Right ventricle myocardium inferior (tissue), 1 donor: Measurements from ENCODE around the gene RIN3. TPM values are rescaled to one million over a fixed set of nuclear protein-coding genes. Genes with fewer than 3 reads are reported as not detected.

Experiments
- ATAC-seq: fragments of 200-7000 bp; cut with Tn5 transposase; one replicate; pipeline ENCODE4 v1.9.1; 2020; ENCODE audit warnings: mild to moderate bottlenecking, moderate library complexity
- DNase-seq: peaks from one replicate; pipeline ENCODE4 v3.0.0; 2021; ENCODE audit errors: missing footprints
- intact Hi-C: fragments of 100-400 bp; cut with DNase I; formaldehyde crosslinking; loops from one replicate; pipeline ENCODE4 v1.11.0; 2022
- long read RNA-seq: library from polyadenylated mRNA; unstranded; transcript quantifications from one replicate; pipeline ENCODE4 v2.0.0, GENCODE V29; 2021
- total RNA-seq: library from RNA; stranded (reverse); fragmentation: NEBNext Ultra II Directional; extraction: Animal tissue kit (Norgen Biotek cat#: 25700); gene quantifications from one replicate; pipeline ENCODE4 v1.2.1, GENCODE V29; 2021
- donor health status: DM: no; HTN: yes; CAD: no; lungs with severe emphysema.

Gene RIN3
- 13.0 TPM for total RNA-seq
- long read RNA-seq, partial matches to known transcripts, result 10 of 13 reads
- long read RNA-seq, other reads (novel, unspliced or antisense), result 1 of 13 reads

- intact Hi-C loops, result loop anchor here (5.0 kb wide), 1 partner anchor 56 kb away; no protein-coding TSS in a partner anchor
- ATAC-seq, result peak; percentile 70
- peak; percentile 88 for DNase-seq
Measured at GRCh38 chr14:92513204-92513965, at the start of gene RIN3. Gene RIN3 (plus strand): TSS chr14:92513781. CDS start chr14:92513933, 152 bp downstream.

GRCh38 chr14:92464156-92464555, 49.4 kb upstream of the RIN3 start:
- intact Hi-C loops, result no loop called here
- no peak for ATAC-seq
- no peak for DNase-seq

GRCh38 chr14:92464716-92465115, 48.9 kb upstream of the RIN3 start:
- DNase-seq (no peak), ATAC-seq (no peak)
- intact Hi-C loops, result no loop called here

- ATAC-seq (no peak), DNase-seq (no peak)
- intact Hi-C loops, result no loop called here
Measured at GRCh38 chr14:92465353-92466055, 48.1 kb upstream of the RIN3 start.

GRCh38 chr14:92466059-92466458, 47.5 kb upstream of the RIN3 start:
- intact Hi-C loops, result no loop called here
- ATAC-seq (peak; percentile 51), DNase-seq (no peak)

GRCh38 chr14:92469515-92469914, 44.1 kb upstream of the RIN3 start:
- intact Hi-C loops, result no loop called here
- DNase-seq (no peak), ATAC-seq (no peak)

- DNase-seq (no peak), ATAC-seq (no peak)
- intact Hi-C loops, result no loop called here
Measured at GRCh38 chr14:92470215-92470614, 43.4 kb upstream of the RIN3 start.

GRCh38 chr14:92470811-92471210, 42.8 kb upstream of the RIN3 start:
- DNase-seq (no peak), ATAC-seq (no peak)
- intact Hi-C loops, result no loop called here

GRCh38 chr14:92471919-92472318, 41.7 kb upstream of the RIN3 start:
- intact Hi-C loops, result no loop called here
- no peak for DNase-seq
- no peak for ATAC-seq

GRCh38 chr14:92472860-92473259, 40.7 kb upstream of the RIN3 start:
- intact Hi-C loops, result no loop called here
- DNase-seq, result no peak
- no peak for ATAC-seq

GRCh38 chr14:92473261-92473968, 40.2 kb upstream of the RIN3 start:
- ATAC-seq (peak; percentile 91), DNase-seq (no peak)
- intact Hi-C loops, result no loop called here

GRCh38 chr14:92473969-92474535, 39.5 kb upstream of the RIN3 start:
- ATAC-seq (no peak), DNase-seq (no peak)
- intact Hi-C loops, result no loop called here

GRCh38 chr14:92475037-92475436, 38.5 kb upstream of the RIN3 start:
- DNase-seq (no peak), ATAC-seq (no peak)
- intact Hi-C loops, result loop anchor here (5.0 kb wide), 1 partner anchor 67 kb away; no protein-coding TSS in a partner anchor

- DNase-seq (peak; percentile 85), ATAC-seq (peak; percentile 75)
- intact Hi-C loops, result loop anchor here (5.0 kb wide), 1 partner anchor 67 kb away; no protein-coding TSS in a partner anchor
Measured at GRCh38 chr14:92475451-92476187, 38.0 kb upstream of the RIN3 start.

GRCh38 chr14:92480856-92481255, 32.7 kb upstream of the RIN3 start:
- intact Hi-C loops, result no loop called here
- DNase-seq (no peak), ATAC-seq (no peak)

GRCh38 chr14:92481386-92481785, 32.2 kb upstream of the RIN3 start:
- DNase-seq (no peak), ATAC-seq (no peak)
- intact Hi-C loops, result no loop called here

GRCh38 chr14:92481811-92482555, 31.6 kb upstream of the RIN3 start:
- intact Hi-C loops, result no loop called here
- ATAC-seq, result no peak
- no peak for DNase-seq
